ENCODE data around the gene MLPH.
A peak's percentile ranks its signal among the peaks of the same experiment; 100 is the strongest.

The MLPH gene

GRCh38 chr2:237542001-237542704, 55.1 kb downstream of the MLPH start:
- no peaks in the 10 kb centered on the region for H3K9me3 ChIP-seq (replicated peaks in 1 of 2; ENCODE audit: control insufficient read depth in 2 of 2, insufficient read depth in 1 of 2, low read depth in 1 of 2, low read length in 2 of 2)
- no peaks in the 10 kb centered on the region for H3K36me3 ChIP-seq (replicated peaks in 1 of 2; ENCODE audit: control insufficient read depth in 2 of 2, insufficient read depth in 2 of 2, low read length in 2 of 2)
- H2BK120ac ChIP-seq (ENCODE audit: low read depth, low read length): no peak overlapping the region
- no peak overlapping the region for H4K91ac ChIP-seq (ENCODE audit: low read depth, low read length, poor library complexity)
- H2BK5ac ChIP-seq (ENCODE audit: low read length): no peak overlapping the region
- no peak overlapping the region for H3K4me3 ChIP-seq (ENCODE audit: low read length in 2 of 2)
- peaks cover 0 to 8% of the 10 kb centered on the region in 2 donors for H3K4me1 ChIP-seq (ENCODE audit: control insufficient read depth in 2 of 2, insufficient read depth in 1 of 2, low read depth in 1 of 2, low read length in 2 of 2)
- no peak overlapping the region for H3K18ac ChIP-seq (ENCODE audit: low read length)
- H4K8ac ChIP-seq (ENCODE audit: low read depth, low read length): no peak overlapping the region
- peak overlapping the region; percentile 27 for H2AK5ac ChIP-seq (ENCODE audit: low read depth, low read length)
- no peak for DNase-seq (ENCODE audit: low spot score)
- WGBS, 2 donors (ENCODE audit: extremely low coverage in 2 of 2, insufficient read length in 2 of 2, insufficient replicate concordance in 1 of 2): no CpG with 5 or more reads among the region's 18 CpGs
- peaks cover 0 to 7% (median 0%) of the 10 kb centered on the region in 3 experiments for H3K27me3 ChIP-seq (ENCODE audit: control insufficient read depth in 3 of 3, insufficient read depth in 3 of 3, low read depth in 1 of 3, low read length in 3 of 3)
- no peak overlapping the region for H3K14ac ChIP-seq (ENCODE audit: low read length)
- H2BK15ac ChIP-seq (ENCODE audit: low read length): no peak overlapping the region
- H3K4ac ChIP-seq (ENCODE audit: low read length): no peak overlapping the region
- H3K27ac ChIP-seq (replicated peaks; ENCODE audit: low read length): no peak overlapping the region
- H3K4me2 ChIP-seq (ENCODE audit: insufficient read depth, low read length, poor library complexity, severe bottlenecking): no peak overlapping the region
- no peak overlapping the region for H3K23ac ChIP-seq (ENCODE audit: low read depth, low read length, poor library complexity)
- H2AFZ ChIP-seq (ENCODE audit: low read length): no peak overlapping the region
- H3K9ac ChIP-seq (ENCODE audit: low read depth, low read length, poor library complexity): no peak overlapping the region
- H2BK12ac ChIP-seq (ENCODE audit: low read length): no peak overlapping the region
- H3K79me1 ChIP-seq (ENCODE audit: low read depth, low read length): no peaks in the 10 kb centered on the region

GRCh38 chr2:237546040-237546875, 59.2 kb downstream of the MLPH start:
- H2BK15ac ChIP-seq (ENCODE audit: low read length): no peak overlapping the region
- no peaks in the 10 kb centered on the region for H3K79me1 ChIP-seq (ENCODE audit: low read depth, low read length)
- H3K4me2 ChIP-seq (ENCODE audit: insufficient read depth, low read length, poor library complexity, severe bottlenecking): no peak overlapping the region
- H2AK5ac ChIP-seq (ENCODE audit: low read depth, low read length): no peak overlapping the region
- no peak overlapping the region for H3K27ac ChIP-seq (replicated peaks; ENCODE audit: low read length)
- no peak overlapping the region for H2AFZ ChIP-seq (ENCODE audit: low read length)
- peaks cover 0 to 5% of the 10 kb centered on the region in 2 donors for H3K4me1 ChIP-seq (ENCODE audit: control insufficient read depth in 2 of 2, insufficient read depth in 1 of 2, low read depth in 1 of 2, low read length in 2 of 2)
- H2BK12ac ChIP-seq (ENCODE audit: low read length): no peak overlapping the region
- H3K27me3 ChIP-seq (ENCODE audit: control insufficient read depth in 3 of 3, insufficient read depth in 3 of 3, low read depth in 1 of 3, low read length in 3 of 3): peaks cover 0 to 2% (median 0%) of the 10 kb centered on the region in 3 experiments
- H2BK120ac ChIP-seq (ENCODE audit: low read depth, low read length): no peak overlapping the region
- no peaks in the 10 kb centered on the region for H3K36me3 ChIP-seq (replicated peaks in 1 of 2; ENCODE audit: control insufficient read depth in 2 of 2, insufficient read depth in 2 of 2, low read length in 2 of 2)
- no peak overlapping the region for H4K8ac ChIP-seq (ENCODE audit: low read depth, low read length)
- no peak overlapping the region for H4K91ac ChIP-seq (ENCODE audit: low read depth, low read length, poor library complexity)
- no peak overlapping the region for H3K4me3 ChIP-seq (ENCODE audit: low read length in 2 of 2)
- no peak overlapping the region for H3K4ac ChIP-seq (ENCODE audit: low read length)
- H3K23ac ChIP-seq (ENCODE audit: low read depth, low read length, poor library complexity): no peak overlapping the region
- no peaks in the 10 kb centered on the region for H3K9me3 ChIP-seq (replicated peaks in 1 of 2; ENCODE audit: control insufficient read depth in 2 of 2, insufficient read depth in 1 of 2, low read depth in 1 of 2, low read length in 2 of 2)
- no CpG with 5 or more reads among the region's 8 CpGs for WGBS, 2 donors (ENCODE audit: extremely low coverage in 2 of 2, insufficient read length in 2 of 2, insufficient replicate concordance in 1 of 2)
- peak overlapping the region; percentile 22 for H3K18ac ChIP-seq (ENCODE audit: low read length)
- no peak overlapping the region for H3K9ac ChIP-seq (ENCODE audit: low read depth, low read length, poor library complexity)
- no peak overlapping the region for H2BK5ac ChIP-seq (ENCODE audit: low read length)
- no peak for DNase-seq (ENCODE audit: low spot score)
- H3K14ac ChIP-seq (ENCODE audit: low read length): no peak overlapping the region

GRCh38 chr2:237546876-237547395, 59.9 kb downstream of the MLPH start:
- Histone ChIP-seq H3K4me1 (ENCODE audit: control insufficient read depth in 2 of 2, insufficient read depth in 1 of 2, low read depth in 1 of 2, low read length in 2 of 2) (peaks cover 0 to 2% of the 10 kb centered on the region in 2 donors), H2BK15ac (ENCODE audit: low read length) (no peak overlapping the region), H3K9me3 (replicated peaks in 1 of 2; ENCODE audit: control insufficient read depth in 2 of 2, insufficient read depth in 1 of 2, low read depth in 1 of 2, low read length in 2 of 2) (no peaks in the 10 kb centered on the region), H3K4me2 (ENCODE audit: insufficient read depth, low read length, poor library complexity, severe bottlenecking) (no peak overlapping the region), H3K14ac (ENCODE audit: low read length) (no peak overlapping the region), H2BK120ac (ENCODE audit: low read depth, low read length) (no peak overlapping the region), H4K91ac (ENCODE audit: low read depth, low read length, poor library complexity) (no peak overlapping the region), H2AK5ac (ENCODE audit: low read depth, low read length) (no peak overlapping the region), H3K4me3 (ENCODE audit: low read length in 2 of 2) (no peak overlapping the region), H3K23ac (ENCODE audit: low read depth, low read length, poor library complexity) (peak overlapping the region; percentile 55), H3K4ac (ENCODE audit: low read length) (no peak overlapping the region), H3K9ac (ENCODE audit: low read depth, low read length, poor library complexity) (no peak overlapping the region), H3K79me1 (ENCODE audit: low read depth, low read length) (no peaks in the 10 kb centered on the region), H2AFZ (ENCODE audit: low read length) (no peak overlapping the region), H3K27ac (replicated peaks; ENCODE audit: low read length) (no peak overlapping the region), H2BK5ac (ENCODE audit: low read length) (no peak overlapping the region), H3K18ac (ENCODE audit: low read length) (peak overlapping the region; percentile 85), H3K27me3 (ENCODE audit: control insufficient read depth in 3 of 3, insufficient read depth in 3 of 3, low read depth in 1 of 3, low read length in 3 of 3) (peaks cover 0 to 2% (median 0%) of the 10 kb centered on the region in 3 experiments), H2BK12ac (ENCODE audit: low read length) (no peak overlapping the region), H3K36me3 (replicated peaks in 1 of 2; ENCODE audit: control insufficient read depth in 2 of 2, insufficient read depth in 2 of 2, low read length in 2 of 2) (no peaks in the 10 kb centered on the region), H4K8ac (ENCODE audit: low read depth, low read length) (no peak overlapping the region)
- no peak for DNase-seq (ENCODE audit: low spot score)
- WGBS, 2 donors (ENCODE audit: extremely low coverage in 2 of 2, insufficient read length in 2 of 2, insufficient replicate concordance in 1 of 2): no CpG with 5 or more reads among the region's 13 CpGs
